Measurements from ENCODE around the gene PKD1L1.
"Not testable (repeated sequence)": the region's sequence is repeated elsewhere in the genome, so short reads cannot be mapped to it uniquely, and the experiment has no call there.

GRCh38 chr7:47980648-47981047, 32.4 kb upstream of the PKD1L1 start:
- TF ChIP-seq CTCF (IDR thresholded peaks at IDR 0.05 in 2 of 3, conservative IDR thresholded peaks at IDR 0.05 in 1 of 3; ENCODE audit: borderline replicate concordance in 1 of 3, insufficient read depth in 1 of 3, low read depth in 2 of 3, low read length in 2 of 3); POLR2A (IDR thresholded peaks at IDR 0.05; ENCODE audit: borderline replicate concordance, extremely low read depth, insufficient read depth, insufficient read length); POLR2AphosphoS5 (IDR thresholded peaks at IDR 0.05; ENCODE audit: low read depth, low read length); REST (IDR thresholded peaks at IDR 0.05; ENCODE audit: low read depth); CEBPB (IDR thresholded peaks at IDR 0.05; ENCODE audit: low read depth); ZBTB33 (IDR thresholded peaks at IDR 0.05; ENCODE audit: extremely low read depth, insufficient replicate concordance, low read length); ZNF274 (IDR thresholded peaks at IDR 0.05; ENCODE audit: low read depth, low read length); MAX (IDR thresholded peaks at IDR 0.05); ZFX (IDR thresholded peaks at IDR 0.05); EZH2 (IDR thresholded peaks at IDR 0.05): not testable (repeated sequence)

Data from HCT116 (cell line).